Left lobe of liver (tissue), 2 donors: ENCODE results near the gene CFAP90. TPM values are rescaled to one million over a fixed set of nuclear protein-coding genes. Genes with fewer than 3 reads are reported as not detected.

Experiments
- ATAC-seq: fragments of 200-7000 bp; cut with Tn5 transposase; one replicate; pipeline ENCODE4 v1.9.1; 2020; ENCODE audit warnings: mild to moderate bottlenecking, moderate library complexity
- DNase-seq: peaks from one replicate; pipeline ENCODE4 v3.0.0-alpha.2; 2020; ENCODE audit warnings: low spot score
- total RNA-seq: library from RNA; stranded (reverse); gene quantifications from one replicate; pipeline ENCODE4 v1.2.1, GENCODE V29; 2021
- donor health status: DM: no; HTN: no; CAD: no; lungs with moderate emphysema.
- donor health status: DM: no; HTN: yes; CAD: no.

CFAP90 gene
- total RNA-seq, 1 donor from 2014 or later = 0.48 TPM

- ATAC-seq = peak; percentile 98
These were observed 18.0 kb upstream of the CFAP90 start, which contains the start of the genes FASTKD3 and MTRR for GRCh38 chr5:7868773-7869473. FASTKD3 (minus strand) TSS chr5:7869031; CDS start chr5:7868083, 948 bp downstream. MTRR (plus strand) TSS chr5:7869148; CDS start chr5:7870795, 1,647 bp downstream.

GRCh38 chr5:7868427-7868772 lies 17.5 kb upstream of the CFAP90 start:
- DNase-seq = no peak
- ATAC-seq = peak; percentile 8

More at GRCh38 chr5:7868773-7869473, 18.0 kb upstream of the CFAP90 start, which contains the start of the genes FASTKD3 and MTRR:
- DNase-seq = peak; percentile 96

GRCh38 chr5:7867260-7867659 lies 16.3 kb upstream of the CFAP90 start:
- DNase-seq (no peak), ATAC-seq (no peak)

- ATAC-seq = no peak
- DNase-seq = no peak
These were observed 15.3 kb upstream of the CFAP90 start for GRCh38 chr5:7866196-7866595.

- no peak for ATAC-seq
These were observed 7.1 kb upstream of the CFAP90 start for GRCh38 chr5:7857926-7858632.

GRCh38 chr5:7857361-7857760 lies 6.4 kb upstream of the CFAP90 start:
- DNase-seq (no peak), ATAC-seq (no peak)

More at GRCh38 chr5:7857926-7858632, 7.1 kb upstream of the CFAP90 start:
- DNase-seq = no peak

- peak; percentile 94 for ATAC-seq
- DNase-seq = peak; percentile 55
These were observed 5.9 kb upstream of the CFAP90 start for GRCh38 chr5:7856855-7857254.

GRCh38 chr5:7855611-7856010 lies 4.7 kb upstream of the CFAP90 start:
- DNase-seq = no peak
- no peak for ATAC-seq

GRCh38 chr5:7852988-7853387 lies 2.1 kb upstream of the CFAP90 start:
- DNase-seq (no peak), ATAC-seq (no peak)

GRCh38 chr5:7852542-7852941 lies 1.6 kb upstream of the CFAP90 start:
- DNase-seq = no peak
- no peak for ATAC-seq

GRCh38 chr5:7851617-7852289 lies 820 bp upstream of the CFAP90 start:
- peak; percentile 87 for ATAC-seq
- peak; percentile 76 for DNase-seq

GRCh38 chr5:7851240-7851592 lies 283 bp upstream of the CFAP90 start:
- DNase-seq = no peak
- ATAC-seq = peak; percentile 27

GRCh38 chr5:7849681-7850394 lies 1.1 kb downstream of the CFAP90 start:
- no peak for DNase-seq
- peak; percentile 7 for ATAC-seq

- ATAC-seq (no peak), DNase-seq (no peak)
These were observed 2.6 kb downstream of the CFAP90 start for GRCh38 chr5:7848296-7848695.

- DNase-seq = no peak
- no peak for ATAC-seq
These were observed 4.6 kb downstream of the CFAP90 start for GRCh38 chr5:7846327-7846726.

- ATAC-seq (no peak), DNase-seq (no peak)
These were observed 5.4 kb downstream of the CFAP90 start for GRCh38 chr5:7845557-7845956.

- no peak for DNase-seq
- no peak for ATAC-seq
These were observed 6.0 kb downstream of the CFAP90 start for GRCh38 chr5:7844901-7845300.

- DNase-seq (no peak), ATAC-seq (no peak)
These were observed 8.4 kb downstream of the CFAP90 start for GRCh38 chr5:7842531-7842930.

GRCh38 chr5:7837403-7837802 lies 13.5 kb downstream of the CFAP90 start:
- ATAC-seq = no peak
- DNase-seq = no peak

GRCh38 chr5:7834982-7835381 lies 16.0 kb downstream of the CFAP90 start:
- DNase-seq (no peak), ATAC-seq (no peak)

GRCh38 chr5:7828269-7828668 lies 22.7 kb downstream of the CFAP90 start:
- DNase-seq = no peak

More at GRCh38 chr5:7828269-7828668, 22.7 kb downstream of the CFAP90 start:
- ATAC-seq = no peak
